Measurements from ENCODE around the gene SDC3. TPM values are rescaled to one million over a fixed set of nuclear protein-coding genes. Genes with fewer than 3 reads are reported as not detected.

The SDC3 gene
- total RNA-seq, 1 experiment from 2014 or later, result 7.7 TPM

DNA sequence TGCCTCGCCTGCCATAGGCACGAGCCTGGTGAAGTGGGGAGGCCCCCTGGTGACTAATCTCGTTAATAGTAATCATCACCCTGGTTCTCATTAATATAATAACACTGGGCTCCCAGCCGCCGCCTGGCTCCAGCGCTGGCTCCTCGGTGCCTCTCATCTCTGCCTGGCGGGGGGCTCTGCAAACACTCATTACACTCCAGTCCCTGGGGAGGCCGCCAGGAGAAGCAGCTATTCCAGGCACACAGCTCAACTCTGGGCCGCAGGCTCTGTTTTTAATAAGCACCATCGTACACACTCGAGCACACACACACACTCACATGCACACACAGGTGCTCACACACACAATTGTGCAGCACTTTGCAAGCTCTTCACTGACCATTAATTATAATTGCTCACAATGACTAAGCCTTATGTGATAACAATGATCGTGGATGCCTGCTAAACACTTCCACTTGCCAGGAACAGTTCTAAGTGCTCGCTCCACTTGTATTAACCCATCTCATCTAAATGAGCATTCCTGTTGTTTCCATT, 52.2 kb downstream of the SDC3 start:
- intact Hi-C loops (cut with micrococcal nuclease; ENCODE audit: unreplicated experiment), result loop anchor here (5.0 kb wide), 1 partner anchor 49 kb away; no protein-coding TSS in a partner anchor
- no peaks in the 10 kb centered on the region for H3K36me3 ChIP-seq (ENCODE audit: insufficient read depth, low read length, poor library complexity, severe bottlenecking)
- no TSS peak for BruUV-seq (replicated peaks)
- POLR2A ChIA-PET (ENCODE audit: low non-redundant PET), result interaction anchor here (0.7 kb wide), 1 partner anchor 39 kb away, joined by 3 read pairs; no protein-coding TSS in a partner anchor
- H3K9me3 ChIP-seq (ENCODE audit: low read depth, low read length, poor library complexity, severe bottlenecking), result no peaks in the 10 kb centered on the region
- no peak overlapping the region for H3K27ac ChIP-seq (ENCODE audit: low read depth, low read length, poor library complexity, severe bottlenecking)
- no peak overlapping the region for H3K4me3 ChIP-seq (ENCODE audit: low read depth, low read length, poor library complexity, severe bottlenecking)
- peaks cover 8% of the 10 kb centered on the region for H3K4me1 ChIP-seq (ENCODE audit: insufficient read depth, low read length, poor library complexity, severe bottlenecking)
- CTCF ChIA-PET, result no interaction called here
- peak; percentile 94 for DNase-seq (ENCODE audit: low spot score)
- TF ChIP-seq EZH2 (IDR thresholded peaks at IDR 0.05; ENCODE audit: borderline replicate concordance, low read depth, low read length, poor library complexity, severe bottlenecking), result no peak
- peaks cover 73% of the 10 kb centered on the region for H3K27me3 ChIP-seq (replicated peaks; ENCODE audit: insufficient read depth, low read depth, low read length, poor library complexity)

DNA sequence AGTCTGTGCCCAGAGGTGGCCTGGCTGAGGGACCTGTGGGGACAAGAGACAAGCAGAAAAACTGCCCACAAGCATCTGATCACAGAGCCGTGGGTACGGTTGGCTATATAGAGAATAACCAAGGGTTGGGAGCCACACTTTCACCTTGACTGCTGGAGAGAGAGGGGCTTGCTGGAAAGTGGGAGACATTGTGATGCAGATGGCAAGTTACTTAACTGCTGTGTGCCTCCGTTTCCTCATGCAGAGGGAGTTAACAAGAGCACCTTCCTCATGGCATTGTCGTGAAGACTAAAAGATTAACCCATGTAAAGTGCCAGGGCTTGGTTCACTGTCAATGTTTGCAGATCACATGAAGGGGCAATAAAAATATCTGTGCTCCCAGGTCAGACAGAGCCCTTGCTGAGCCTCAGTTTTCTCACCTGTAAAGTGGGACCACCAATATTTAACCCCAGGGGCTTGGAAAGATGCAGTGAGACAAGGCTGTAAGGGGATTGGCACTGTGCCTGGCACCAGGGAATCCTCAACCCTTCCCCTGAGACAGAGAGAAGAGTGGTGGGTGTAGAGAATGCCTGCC, 52.8 kb downstream of the SDC3 start:
- Histone ChIP-seq H3K27me3 (replicated peaks; ENCODE audit: insufficient read depth, low read depth, low read length, poor library complexity) (peaks cover 71% of the 10 kb centered on the region), H3K9me3 (ENCODE audit: low read depth, low read length, poor library complexity, severe bottlenecking) (no peaks in the 10 kb centered on the region), H3K4me3 (ENCODE audit: low read depth, low read length, poor library complexity, severe bottlenecking) (no peak overlapping the region), H3K36me3 (ENCODE audit: insufficient read depth, low read length, poor library complexity, severe bottlenecking) (no peaks in the 10 kb centered on the region), H3K4me1 (ENCODE audit: insufficient read depth, low read length, poor library complexity, severe bottlenecking) (peaks cover 8% of the 10 kb centered on the region), H3K27ac (ENCODE audit: low read depth, low read length, poor library complexity, severe bottlenecking) (no peak overlapping the region)
- ChIA-PET CTCF (no interaction called here), POLR2A (ENCODE audit: low non-redundant PET) (no interaction called here)
- TF ChIP-seq, protein P1, sequence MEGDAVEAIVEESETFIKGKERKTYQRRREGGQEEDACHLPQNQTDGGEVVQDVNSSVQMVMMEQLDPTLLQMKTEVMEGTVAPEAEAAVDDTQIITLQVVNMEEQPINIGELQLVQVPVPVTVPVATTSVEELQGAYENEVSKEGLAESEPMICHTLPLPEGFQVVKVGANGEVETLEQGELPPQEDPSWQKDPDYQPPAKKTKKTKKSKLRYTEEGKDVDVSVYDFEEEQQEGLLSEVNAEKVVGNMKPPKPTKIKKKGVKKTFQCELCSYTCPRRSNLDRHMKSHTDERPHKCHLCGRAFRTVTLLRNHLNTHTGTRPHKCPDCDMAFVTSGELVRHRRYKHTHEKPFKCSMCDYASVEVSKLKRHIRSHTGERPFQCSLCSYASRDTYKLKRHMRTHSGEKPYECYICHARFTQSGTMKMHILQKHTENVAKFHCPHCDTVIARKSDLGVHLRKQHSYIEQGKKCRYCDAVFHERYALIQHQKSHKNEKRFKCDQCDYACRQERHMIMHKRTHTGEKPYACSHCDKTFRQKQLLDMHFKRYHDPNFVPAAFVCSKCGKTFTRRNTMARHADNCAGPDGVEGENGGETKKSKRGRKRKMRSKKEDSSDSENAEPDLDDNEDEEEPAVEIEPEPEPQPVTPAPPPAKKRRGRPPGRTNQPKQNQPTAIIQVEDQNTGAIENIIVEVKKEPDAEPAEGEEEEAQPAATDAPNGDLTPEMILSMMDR (conservative IDR thresholded peaks at IDR 0.05; ENCODE audit: low read depth, low read length), result no peak
- no peak for TF ChIP-seq EZH2 (IDR thresholded peaks at IDR 0.05; ENCODE audit: borderline replicate concordance, low read depth, low read length, poor library complexity, severe bottlenecking)
- no peak for DNase-seq (ENCODE audit: low spot score)
- no TSS peak for BruUV-seq (replicated peaks)
- intact Hi-C loops (cut with micrococcal nuclease; ENCODE audit: unreplicated experiment), result loop anchor here (5.0 kb wide), 1 partner anchor 48 kb away; no protein-coding TSS in a partner anchor

DNA sequence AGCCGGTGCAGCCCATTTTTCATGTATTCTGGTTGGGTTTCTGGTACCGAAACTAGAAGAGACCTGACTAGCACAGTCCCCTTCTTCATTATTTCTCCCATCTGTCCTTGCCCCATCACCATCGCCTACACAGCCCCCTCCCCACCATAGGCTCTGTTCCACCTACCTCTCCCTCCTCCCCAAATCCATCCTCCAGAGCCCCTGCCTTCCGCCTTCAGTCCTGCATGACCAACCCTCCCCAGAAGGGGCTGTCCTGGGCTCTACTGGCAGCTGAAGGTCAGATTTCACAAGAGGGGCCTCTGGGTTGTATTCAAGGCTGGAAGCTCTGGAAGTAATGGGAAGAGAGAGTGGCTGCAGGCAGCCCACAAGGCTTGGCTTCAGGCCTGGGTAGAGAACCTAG, 55.2 kb downstream of the SDC3 start:
- peaks cover 8% of the 10 kb centered on the region for H3K4me1 ChIP-seq (ENCODE audit: insufficient read depth, low read length, poor library complexity, severe bottlenecking)
- H3K27ac ChIP-seq (ENCODE audit: low read depth, low read length, poor library complexity, severe bottlenecking), result no peak overlapping the region
- POLR2A ChIA-PET (ENCODE audit: low non-redundant PET), result interaction anchor here (0.7 kb wide), 1 partner anchor 94 kb away, joined by 3 read pairs; no protein-coding TSS in a partner anchor
- no peak for DNase-seq (ENCODE audit: low spot score)
- BruUV-seq (replicated peaks), result no TSS peak
- H3K4me3 ChIP-seq (ENCODE audit: low read depth, low read length, poor library complexity, severe bottlenecking), result no peak overlapping the region
- H3K27me3 ChIP-seq (replicated peaks; ENCODE audit: insufficient read depth, low read depth, low read length, poor library complexity), result peaks cover 66% of the 10 kb centered on the region
- TF ChIP-seq, protein P1 (conservative IDR thresholded peaks at IDR 0.05; ENCODE audit: low read depth, low read length), result no peak
- no peak for TF ChIP-seq EZH2 (IDR thresholded peaks at IDR 0.05; ENCODE audit: borderline replicate concordance, low read depth, low read length, poor library complexity, severe bottlenecking)
- H3K36me3 ChIP-seq (ENCODE audit: insufficient read depth, low read length, poor library complexity, severe bottlenecking), result no peaks in the 10 kb centered on the region
- intact Hi-C loops (cut with micrococcal nuclease; ENCODE audit: unreplicated experiment), result no loop called here
- H3K9me3 ChIP-seq (ENCODE audit: low read depth, low read length, poor library complexity, severe bottlenecking), result no peaks in the 10 kb centered on the region
- CTCF ChIA-PET, result interaction anchor here (0.6 kb wide), 1 partner anchor 62 kb away, joined by 5 read pairs; no protein-coding TSS in a partner anchor
